ENCODE measurements around the gene XPO6. TPM values are rescaled to one million over a fixed set of nuclear protein-coding genes. Genes with fewer than 3 reads are reported as not detected.

The XPO6 gene
- total and polyA plus RNA-seq, 2 of the 13 experiments (the other 11 are each of a cell fraction or from before 2014, with no cell fraction given): 109 to 129 TPM

DNA sequence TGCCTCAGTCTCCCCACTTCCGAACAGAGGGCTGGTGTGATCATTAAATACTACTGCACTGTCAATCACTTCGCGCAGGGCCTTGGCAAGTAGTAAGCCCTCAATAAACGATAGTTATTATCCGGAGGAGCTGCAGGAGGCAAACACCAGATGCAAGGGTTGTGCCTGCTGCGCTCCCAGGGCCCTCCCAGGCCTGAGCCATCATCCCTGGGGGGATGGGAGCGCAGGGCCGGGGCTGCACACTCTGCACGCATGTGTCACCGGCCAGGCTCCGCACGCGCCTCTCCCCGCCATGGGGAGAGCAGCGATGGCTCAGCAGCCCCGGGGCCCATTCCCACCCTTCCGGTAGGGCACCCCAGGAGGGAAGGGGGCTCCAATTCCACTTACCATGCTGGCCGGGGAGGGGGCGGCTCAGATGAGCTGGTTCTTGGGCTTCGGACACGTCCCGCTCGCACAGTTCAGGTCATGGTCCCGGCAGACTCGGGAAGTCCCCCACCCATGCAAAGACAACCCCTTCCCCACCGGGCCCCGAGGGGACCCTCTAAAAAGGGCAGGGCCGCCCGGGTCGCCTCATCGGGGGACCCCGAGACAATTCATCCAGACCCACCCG is 681 bp downstream of the XPO6 start (continued):
- TF ChIP-seq HNRNPH1 (optimal IDR thresholded peaks at IDR 0.05; ENCODE audit: low read depth, low read length) (no peak), ZBTB10 (CRISPR knock-in tag; IDR thresholded peaks at IDR 0.05; ENCODE audit: borderline replicate concordance) (no peak), ZNF264 (CRISPR knock-in tag; IDR thresholded peaks at IDR 0.05) (no peak; the same call in 1 of the 2 replicates), ZFP91 (CRISPR knock-in tag; IDR thresholded peaks at IDR 0.05; ENCODE audit: borderline replicate concordance) (peak; percentile 66), ZNF891 (CRISPR knock-in tag; IDR thresholded peaks at IDR 0.05) (peak; percentile 71; the same call in 1 of the 2 replicates), ZNF3 (CRISPR knock-in tag; IDR thresholded peaks at IDR 0.05) (no peak), GFI1 (CRISPR knock-in tag; IDR thresholded peaks at IDR 0.05; ENCODE audit: borderline replicate concordance) (no peak), SOX5 (CRISPR knock-in tag; IDR thresholded peaks at IDR 0.05; ENCODE audit: borderline replicate concordance) (0 out of 2 replicates have a peak, but pooled peaks have one; percentile 9), PITX1 (CRISPR knock-in tag; IDR thresholded peaks at IDR 0.05) (0 out of 2 replicates have a peak, but pooled peaks have one; percentile 25), EZH2 (conservative IDR thresholded peaks at IDR 0.05; ENCODE audit: low read depth, low read length) (no peak), ZNF615 (CRISPR knock-in tag; IDR thresholded peaks at IDR 0.05; ENCODE audit: borderline replicate concordance) (no peak), ZBTB25 (CRISPR knock-in tag; IDR thresholded peaks at IDR 0.05) (no peak), MBNL3 (CRISPR knock-in tag; conservative IDR thresholded peaks at IDR 0.05) (no peak), ZNF234 (CRISPR knock-in tag; conservative IDR thresholded peaks at IDR 0.05) (no peak), SNRNP70 (IDR thresholded peaks at IDR 0.05; ENCODE audit: low read depth, low read length) (no peak), CENPX (CRISPR knock-in tag; IDR thresholded peaks at IDR 0.05) (no peak), ZNF503 (CRISPR knock-in tag; IDR thresholded peaks at IDR 0.05) (no peak), CBX1 (IDR thresholded peaks at IDR 0.05; ENCODE audit: low read depth) (no peak), ZC3H4 (CRISPR knock-in tag; IDR thresholded peaks at IDR 0.05; ENCODE audit: borderline replicate concordance) (no peak)
- TF ChIP-seq, protein P1, sequence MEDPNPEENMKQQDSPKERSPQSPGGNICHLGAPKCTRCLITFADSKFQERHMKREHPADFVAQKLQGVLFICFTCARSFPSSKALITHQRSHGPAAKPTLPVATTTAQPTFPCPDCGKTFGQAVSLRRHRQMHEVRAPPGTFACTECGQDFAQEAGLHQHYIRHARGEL (CRISPR knock-in tag; IDR thresholded peaks at IDR 0.05): no peak
- TF ChIP-seq, protein P2, sequence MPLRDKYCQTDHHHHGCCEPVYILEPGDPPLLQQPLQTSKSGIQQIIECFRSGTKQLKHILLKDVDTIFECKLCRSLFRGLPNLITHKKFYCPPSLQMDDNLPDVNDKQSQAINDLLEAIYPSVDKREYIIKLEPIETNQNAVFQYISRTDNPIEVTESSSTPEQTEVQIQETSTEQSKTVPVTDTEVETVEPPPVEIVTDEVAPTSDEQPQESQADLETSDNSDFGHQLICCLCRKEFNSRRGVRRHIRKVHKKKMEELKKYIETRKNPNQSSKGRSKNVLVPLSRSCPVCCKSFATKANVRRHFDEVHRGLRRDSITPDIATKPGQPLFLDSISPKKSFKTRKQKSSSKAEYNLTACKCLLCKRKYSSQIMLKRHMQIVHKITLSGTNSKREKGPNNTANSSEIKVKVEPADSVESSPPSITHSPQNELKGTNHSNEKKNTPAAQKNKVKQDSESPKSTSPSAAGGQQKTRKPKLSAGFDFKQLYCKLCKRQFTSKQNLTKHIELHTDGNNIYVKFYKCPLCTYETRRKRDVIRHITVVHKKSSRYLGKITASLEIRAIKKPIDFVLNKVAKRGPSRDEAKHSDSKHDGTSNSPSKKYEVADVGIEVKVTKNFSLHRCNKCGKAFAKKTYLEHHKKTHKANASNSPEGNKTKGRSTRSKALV (CRISPR knock-in tag; IDR thresholded peaks at IDR 0.05): no peak; the same call in 1 of the 2 replicates
